Right atrium auricular region (tissue), 2 donors: ENCODE results near the gene EGFL6. TPM values are rescaled to one million over a fixed set of nuclear protein-coding genes. Genes with fewer than 3 reads are reported as not detected.
"Not testable (repeated sequence)": the region's sequence is repeated elsewhere in the genome, so short reads cannot be mapped to it uniquely, and the experiment has no call there.

Experiments used
- DNase-seq: peaks from one replicate; pipeline ENCODE4 v3.0.0-alpha.2; 2019; ENCODE audit warnings: low spot score
- H3K27ac ChIP-seq, 2 donors: fragments of 200-600 bp; sonication (generic); 1 replicate in 1 of 2; 2 replicates in 1 of 2; pipeline ENCODE4 v1.5.1; 2016 to 2019
- H3K27me3 ChIP-seq, 2 donors: fragments of 200-600 bp; sonication (generic); one replicate each; pipeline versions ENCODE4 v1.5.1 to v1.6.0; 2017 to 2019
- H3K36me3 ChIP-seq: fragments of 200-600 bp; sonication (generic); one replicate; pipeline ENCODE4 v1.5.1; 2016
- H3K4me1 ChIP-seq, 2 donors: fragments of 200-600 bp; sonication (generic); one replicate each; pipeline versions ENCODE4 v1.5.1 to v1.6.0; 2017 to 2019
- H3K4me3 ChIP-seq, 2 donors: fragments of 200-600 bp; sonication (generic); 1 replicate in 1 of 2; 2 replicates in 1 of 2; pipeline ENCODE4 v1.5.1; 2017 to 2019; ENCODE audit warnings: mild to moderate bottlenecking in 1 of 2, moderate library complexity in 1 of 2
- H3K9me3 ChIP-seq, 2 donors: fragments of 200-600 bp; sonication (generic); one replicate each; pipeline ENCODE4 v1.5.1; 2019
- total RNA-seq, 2 donors: library from RNA; depleted of rRNA; stranded (reverse); fragments of >200 nt; gene quantifications; one replicate each; pipeline ENCODE4 v1.1.0, GENCODE V29; 2016
- TF ChIP-seq, protein P1 (sequence below), 2 donors: fragments of 200-600 bp; sonication (generic); IDR thresholded peaks; one replicate each; pipeline ENCODE4 v1.5.1; 2019; ENCODE audit warnings: antibody characterized with exemption in 2 of 2

EGFL6 gene
- total RNA-seq, 2 donors from 2014 or later, result not detected

DNA sequence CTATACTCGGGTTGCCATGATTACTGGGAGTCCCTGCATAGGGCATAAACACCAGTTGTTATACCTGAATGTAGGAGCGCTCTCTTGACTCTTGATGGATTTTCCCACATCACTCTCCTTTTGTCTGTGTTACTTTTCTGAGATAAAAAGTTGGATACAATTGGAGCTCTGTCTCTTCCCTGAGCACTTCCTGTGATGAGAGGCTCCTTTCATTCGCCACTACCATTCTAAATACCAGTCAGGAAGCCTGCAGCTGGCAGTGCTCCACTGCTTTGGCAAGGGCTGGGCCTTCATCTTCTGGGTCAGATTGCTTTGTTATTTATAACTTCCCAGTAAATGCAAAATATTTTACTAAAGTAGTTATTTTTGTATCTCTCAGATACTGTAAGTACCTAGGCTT lies 97.4 kb downstream of the EGFL6 start:
- Histone ChIP-seq H3K36me3 (no peaks in the 10 kb centered on the region), H3K4me1 (peaks cover 0 to 12% of the 10 kb centered on the region in 2 donors), H3K4me3 (no peak overlapping the region), H3K27ac (peak overlapping the region; percentile 25 to 50), H3K9me3 (no peaks in the 10 kb centered on the region), H3K27me3 (peaks cover 0 to 4% of the 10 kb centered on the region in 2 donors)
- no peak for DNase-seq
- TF ChIP-seq, protein P1, sequence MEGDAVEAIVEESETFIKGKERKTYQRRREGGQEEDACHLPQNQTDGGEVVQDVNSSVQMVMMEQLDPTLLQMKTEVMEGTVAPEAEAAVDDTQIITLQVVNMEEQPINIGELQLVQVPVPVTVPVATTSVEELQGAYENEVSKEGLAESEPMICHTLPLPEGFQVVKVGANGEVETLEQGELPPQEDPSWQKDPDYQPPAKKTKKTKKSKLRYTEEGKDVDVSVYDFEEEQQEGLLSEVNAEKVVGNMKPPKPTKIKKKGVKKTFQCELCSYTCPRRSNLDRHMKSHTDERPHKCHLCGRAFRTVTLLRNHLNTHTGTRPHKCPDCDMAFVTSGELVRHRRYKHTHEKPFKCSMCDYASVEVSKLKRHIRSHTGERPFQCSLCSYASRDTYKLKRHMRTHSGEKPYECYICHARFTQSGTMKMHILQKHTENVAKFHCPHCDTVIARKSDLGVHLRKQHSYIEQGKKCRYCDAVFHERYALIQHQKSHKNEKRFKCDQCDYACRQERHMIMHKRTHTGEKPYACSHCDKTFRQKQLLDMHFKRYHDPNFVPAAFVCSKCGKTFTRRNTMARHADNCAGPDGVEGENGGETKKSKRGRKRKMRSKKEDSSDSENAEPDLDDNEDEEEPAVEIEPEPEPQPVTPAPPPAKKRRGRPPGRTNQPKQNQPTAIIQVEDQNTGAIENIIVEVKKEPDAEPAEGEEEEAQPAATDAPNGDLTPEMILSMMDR (IDR thresholded peaks at IDR 0.05), result no peak

GRCh38 chrX:13667919-13668318 lies 98.5 kb downstream of the EGFL6 start:
- TF ChIP-seq, protein P1 (IDR thresholded peaks at IDR 0.05), result no peak
- DNase-seq, result no peak
- no peaks in the 10 kb centered on the region for H3K9me3 ChIP-seq
- H3K4me3 ChIP-seq, result no peak overlapping the region
- H3K27me3 ChIP-seq, result peaks cover 0 to 4% of the 10 kb centered on the region in 2 donors
- peak overlapping the region; percentile 20 to 67 for H3K27ac ChIP-seq
- H3K36me3 ChIP-seq, result no peaks in the 10 kb centered on the region
- H3K4me1 ChIP-seq, result peaks cover 0 to 12% of the 10 kb centered on the region in 2 donors

DNA sequence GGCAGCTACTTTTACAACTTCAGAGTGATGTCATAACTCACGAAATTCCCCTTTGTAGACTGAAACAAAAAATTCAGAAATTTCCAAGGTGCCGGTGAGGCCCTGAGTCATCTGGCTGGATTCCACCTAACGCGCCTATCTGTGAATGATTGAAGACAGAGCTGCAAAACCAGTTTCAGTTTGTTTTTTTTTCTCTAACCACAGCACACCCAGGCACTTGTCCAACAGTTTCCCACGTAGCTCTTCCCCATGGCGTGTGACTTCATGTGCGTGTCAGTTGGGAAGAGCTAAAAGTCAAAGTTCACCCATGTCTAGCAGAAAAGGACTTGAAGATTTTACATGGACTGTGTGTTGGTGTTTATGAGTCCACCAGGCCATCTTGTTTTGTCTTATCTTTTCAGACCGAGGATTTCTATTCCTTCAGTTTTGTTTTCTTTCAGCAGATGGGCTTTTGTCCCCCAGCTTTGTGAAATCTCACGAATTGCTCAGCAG lies 99.9 kb downstream of the EGFL6 start:
- Histone ChIP-seq H3K9me3 (no peaks in the 10 kb centered on the region), H3K27me3 (peaks cover 0 to 4% of the 10 kb centered on the region in 2 donors), H3K27ac (peak overlapping the region; percentile 55 to 67), H3K4me3 (no peak overlapping the region), H3K4me1 (peaks cover 0 to 12% of the 10 kb centered on the region in 2 donors), H3K36me3 (no peaks in the 10 kb centered on the region)
- peak; percentile 66 for DNase-seq
- TF ChIP-seq, protein P1 (IDR thresholded peaks at IDR 0.05), result no peak

- not testable (repeated sequence) for H3K9me3 ChIP-seq, H3K4me3 ChIP-seq, H3K27me3 ChIP-seq, H3K36me3 ChIP-seq, DNase-seq
- peaks cover 0 to 12% of the 10 kb centered on the region in 2 donors for H3K4me1 ChIP-seq
- peak overlapping the region; percentile 55 to 67 for H3K27ac ChIP-seq
Observed at GRCh38 chrX:13669755-13670154, 100.4 kb downstream of the EGFL6 start.

DNA sequence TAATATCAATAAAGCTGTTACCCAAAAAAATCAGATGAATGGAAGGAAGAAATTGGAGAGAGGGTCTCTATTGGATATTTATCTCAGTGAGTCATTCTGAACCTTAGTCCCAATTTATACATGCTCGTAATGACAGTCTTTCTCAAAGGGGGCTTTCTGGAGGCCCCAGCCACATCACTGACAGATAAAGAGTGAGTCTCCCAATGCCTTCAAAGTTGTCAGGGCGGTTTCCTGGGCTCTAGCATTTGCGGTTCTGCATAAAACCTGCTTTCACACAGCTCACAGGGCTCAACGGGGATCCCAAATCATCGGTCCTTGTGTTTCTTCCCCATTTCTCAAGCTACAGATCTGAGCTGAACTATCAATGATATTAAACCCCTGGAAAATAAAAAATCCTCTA lies 100.8 kb downstream of the EGFL6 start:
- TF ChIP-seq, protein P1 (IDR thresholded peaks at IDR 0.05), result no peak
- no peaks in the 10 kb centered on the region for H3K36me3 ChIP-seq

GRCh38 chrX:13673016-13673415 lies 103.6 kb downstream of the EGFL6 start:
- no peak for DNase-seq
- Histone ChIP-seq H3K9me3 (no peaks in the 10 kb centered on the region), H3K4me1 (no peaks in the 10 kb centered on the region), H3K36me3 (no peaks in the 10 kb centered on the region), H3K27ac (no peak overlapping the region), H3K27me3 (no peaks in the 10 kb centered on the region), H3K4me3 (no peak overlapping the region)
- TF ChIP-seq, protein P1 (IDR thresholded peaks at IDR 0.05), result no peak

More for the DNA sequence above, 100.8 kb downstream of the EGFL6 start:
- Histone ChIP-seq H3K4me1 (peaks cover 0 to 12% of the 10 kb centered on the region in 2 donors), H3K27me3 (peaks cover 0 to 4% of the 10 kb centered on the region in 2 donors), H3K27ac (peak overlapping the region in 1 of 2 donors; percentile 67), H3K9me3 (no peaks in the 10 kb centered on the region), H3K4me3 (no peak overlapping the region)
- no peak for DNase-seq
